Adrenal gland (tissue), 5 donors: Measurements from ENCODE around the gene PLXNC1.

Experiments
- CTCF ChIP-seq, 6 experiments: fragments of 450-650 bp in 4 of 6; fragments of 200-600 bp in 2 of 6; sonication (generic) in 1 of 6; IDR thresholded peaks; 1 replicate in 5 of 6; 2 replicates in 1 of 6; pipeline versions ENCODE4 v1.5.1 to v1.8.0; 2016 to 2021; ENCODE audit warnings: antibody characterized with exemption in 6 of 6, mild to moderate bottlenecking in 2 of 6, moderate library complexity in 1 of 6
- POLR2A ChIP-seq, 2 donors: fragments of 450-650 bp; IDR thresholded peaks; one replicate each; pipeline ENCODE4 v1.6.1; 2017; ENCODE audit warnings: antibody characterized with exemption in 2 of 2, mild to moderate bottlenecking in 2 of 2, moderate library complexity in 1 of 2
- donor health status: DM: no; HTN: no; CAD: no.

GRCh38 chr12:94318181-94318580 is 169.8 kb downstream of the PLXNC1 start:
- TF ChIP-seq CTCF (IDR thresholded peaks at IDR 0.05), result no peak
- no peak for TF ChIP-seq POLR2A (IDR thresholded peaks at IDR 0.05)
